Breast epithelium (tissue), 3 donors: ENCODE results near the gene WDR47.

Source experiments
- CTCF ChIP-seq, 3 donors: fragments of 450-650 bp; IDR thresholded peaks; one replicate each; pipeline ENCODE4 v1.5.1; 2016 to 2017; ENCODE audit warnings: antibody characterized with exemption in 3 of 3, mild to moderate bottlenecking in 3 of 3, moderate library complexity in 3 of 3
- POLR2A ChIP-seq: fragments of 450-650 bp; IDR thresholded peaks from one replicate; pipeline ENCODE4 v1.6.1; 2016; ENCODE audit warnings: antibody characterized with exemption, mild to moderate bottlenecking, moderate library complexity
- POLR2AphosphoS5 ChIP-seq, 3 donors: sonication (generic); formaldehyde crosslinking; IDR thresholded peaks; one replicate each; pipeline ENCODE4 v1.6.1; 2017; ENCODE audit warnings: antibody characterized with exemption in 3 of 3

- no peak for TF ChIP-seq CTCF (IDR thresholded peaks at IDR 0.05)
- peak; percentile 58 for TF ChIP-seq POLR2A
- peak; percentile 79 to 94 (median 86) for TF ChIP-seq POLR2AphosphoS5 (IDR thresholded peaks at IDR 0.05)
Measured at GRCh38 chr1:109041621-109042468, at the start of gene WDR47.
